ENCODE results near the gene MGAT4A.

MGAT4A gene

GRCh38 chr2:98607741-98608115, 123.2 kb downstream of the MGAT4A start:
- H3F3A ChIP-seq (ENCODE audit: low read depth) = no peaks in the 10 kb centered on the region
- no peaks in the 10 kb centered on the region for H3K9me2 ChIP-seq (replicated peaks; ENCODE audit: low read depth, low read length)
- peak overlapping the region; percentile 95 for H3K9ac ChIP-seq (ENCODE audit: low read depth, low read length, poor library complexity, severe bottlenecking)
- peak overlapping the region; percentile 99 for H2AFZ ChIP-seq (ENCODE audit: low read length)
- peak overlapping the region; percentile 94 for H3K4me2 ChIP-seq (ENCODE audit: low read depth, low read length, poor library complexity, severe bottlenecking)
- H3K36me3 ChIP-seq (ENCODE audit: insufficient read depth, low read length) = 0 out of 2 replicates have a peak, but pooled peaks cover 4% of the 10 kb centered on the region
- peaks cover 27% of the 10 kb centered on the region for H4K20me1 ChIP-seq (ENCODE audit: insufficient read depth, low read length, poor library complexity, severe bottlenecking)
- peaks cover 37% of the 10 kb centered on the region for H3K4me1 ChIP-seq (ENCODE audit: insufficient read depth, low read length, poor library complexity, severe bottlenecking)
- no peaks in the 10 kb centered on the region for H3K27me3 ChIP-seq (ENCODE audit: insufficient read depth, low read length, poor library complexity, severe bottlenecking)
- peak overlapping the region; percentile 99 for H3K4me3 ChIP-seq (ENCODE audit: low read length, poor library complexity, severe bottlenecking)
- H3K79me2 ChIP-seq (ENCODE audit: insufficient read depth, low read length) = peaks cover 61% of the 10 kb centered on the region
- no peak for TF ChIP-seq CTCF (conservative IDR thresholded peaks at IDR 0.05; ENCODE audit: low read length)
- no peak for TF ChIP-seq EZH2phosphoT487 (IDR thresholded peaks at IDR 0.05; ENCODE audit: borderline replicate concordance)
- H3K9me3 ChIP-seq (ENCODE audit: insufficient read depth, low read depth, low read length) = no peaks in the 10 kb centered on the region

DNA sequence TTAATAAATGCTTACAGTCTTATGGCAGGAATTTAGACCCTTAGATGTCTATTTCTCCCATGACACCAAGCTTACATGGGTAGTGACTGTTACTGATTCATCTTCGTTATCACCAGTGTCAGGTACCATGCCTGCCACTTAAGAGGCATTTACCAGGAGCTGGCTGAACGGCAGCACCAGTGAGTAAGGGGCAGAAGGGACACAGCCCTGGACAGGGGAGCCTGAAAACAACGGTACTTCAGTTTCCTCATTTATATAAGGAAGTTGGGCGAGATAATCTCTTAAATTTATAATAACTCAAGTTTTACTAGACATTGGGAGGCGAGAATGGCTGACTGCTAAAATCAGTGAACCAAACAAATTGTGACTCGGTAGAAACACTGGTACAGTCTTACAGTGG, 123.8 kb downstream of the MGAT4A start:
- H3F3A ChIP-seq (ENCODE audit: low read depth) = no peaks in the 10 kb centered on the region
- H3K9ac ChIP-seq (ENCODE audit: low read depth, low read length, poor library complexity, severe bottlenecking) = peak overlapping the region; percentile 95
- TF ChIP-seq EZH2phosphoT487 (IDR thresholded peaks at IDR 0.05; ENCODE audit: borderline replicate concordance) (no peak), CTCF (conservative IDR thresholded peaks at IDR 0.05; ENCODE audit: low read length) (no peak)
- H3K9me3 ChIP-seq (ENCODE audit: insufficient read depth, low read depth, low read length) = no peaks in the 10 kb centered on the region
- peaks cover 37% of the 10 kb centered on the region for H3K4me1 ChIP-seq (ENCODE audit: insufficient read depth, low read length, poor library complexity, severe bottlenecking)
- peaks cover 56% of the 10 kb centered on the region for H3K79me2 ChIP-seq (ENCODE audit: insufficient read depth, low read length)
- H4K20me1 ChIP-seq (ENCODE audit: insufficient read depth, low read length, poor library complexity, severe bottlenecking) = peaks cover 27% of the 10 kb centered on the region
- peak overlapping the region; percentile 94 for H3K4me2 ChIP-seq (ENCODE audit: low read depth, low read length, poor library complexity, severe bottlenecking)
- 0 out of 2 replicates have a peak, but pooled peaks cover 4% of the 10 kb centered on the region for H3K36me3 ChIP-seq (ENCODE audit: insufficient read depth, low read length)
- H2AFZ ChIP-seq (ENCODE audit: low read length) = no peak overlapping the region
- H3K9me2 ChIP-seq (replicated peaks; ENCODE audit: low read depth, low read length) = no peaks in the 10 kb centered on the region
- no peaks in the 10 kb centered on the region for H3K27me3 ChIP-seq (ENCODE audit: insufficient read depth, low read length, poor library complexity, severe bottlenecking)
- H3K4me3 ChIP-seq (ENCODE audit: low read length, poor library complexity, severe bottlenecking) = peak overlapping the region; percentile 99

GRCh38 chr2:98606431-98606830, 124.5 kb downstream of the MGAT4A start:
- H4K20me1 ChIP-seq (ENCODE audit: insufficient read depth, low read length, poor library complexity, severe bottlenecking) = peaks cover 27% of the 10 kb centered on the region
- peaks cover 53% of the 10 kb centered on the region for H3K79me2 ChIP-seq (ENCODE audit: insufficient read depth, low read length)
- no peak for TF ChIP-seq EZH2phosphoT487 (IDR thresholded peaks at IDR 0.05; ENCODE audit: borderline replicate concordance)
- TF ChIP-seq CTCF (conservative IDR thresholded peaks at IDR 0.05; ENCODE audit: low read length) = no peak
- H3K9me2 ChIP-seq (replicated peaks; ENCODE audit: low read depth, low read length) = no peaks in the 10 kb centered on the region
- H3K9me3 ChIP-seq (ENCODE audit: insufficient read depth, low read depth, low read length) = no peaks in the 10 kb centered on the region
- peak overlapping the region; percentile 95 for H3K9ac ChIP-seq (ENCODE audit: low read depth, low read length, poor library complexity, severe bottlenecking)
- H3K27me3 ChIP-seq (ENCODE audit: insufficient read depth, low read length, poor library complexity, severe bottlenecking) = no peaks in the 10 kb centered on the region
- no peak overlapping the region for H2AFZ ChIP-seq (ENCODE audit: low read length)
- H3K4me2 ChIP-seq (ENCODE audit: low read depth, low read length, poor library complexity, severe bottlenecking) = peak overlapping the region; percentile 94
- no peaks in the 10 kb centered on the region for H3F3A ChIP-seq (ENCODE audit: low read depth)
- H3K36me3 ChIP-seq (ENCODE audit: insufficient read depth, low read length) = 0 out of 2 replicates have a peak, but pooled peaks cover 4% of the 10 kb centered on the region
- H3K4me1 ChIP-seq (ENCODE audit: insufficient read depth, low read length, poor library complexity, severe bottlenecking) = peaks cover 37% of the 10 kb centered on the region
- peak overlapping the region; percentile 99 for H3K4me3 ChIP-seq (ENCODE audit: low read length, poor library complexity, severe bottlenecking)

Data from Loucy (cell line).